B cell (primary cell): ENCODE measurements around the gene ACP3.

ENCODE experiments used
- EZH2 ChIP-seq: IDR thresholded peaks from 2 replicates; pipeline ENCODE4 v1.6.1; 2012; ENCODE audit warnings: borderline replicate concordance, low read depth, mild to moderate bottlenecking, moderate library complexity, low read length; ENCODE audit not compliant: insufficient read depth, poor library complexity, severe bottlenecking
- TF ChIP-seq, protein P1 (sequence below): fragments of 200-600 bp; IDR thresholded peaks from one replicate; pipeline ENCODE4 v1.8.0; 2022; ENCODE audit warnings: antibody characterized with exemption, mild to moderate bottlenecking

DNA sequence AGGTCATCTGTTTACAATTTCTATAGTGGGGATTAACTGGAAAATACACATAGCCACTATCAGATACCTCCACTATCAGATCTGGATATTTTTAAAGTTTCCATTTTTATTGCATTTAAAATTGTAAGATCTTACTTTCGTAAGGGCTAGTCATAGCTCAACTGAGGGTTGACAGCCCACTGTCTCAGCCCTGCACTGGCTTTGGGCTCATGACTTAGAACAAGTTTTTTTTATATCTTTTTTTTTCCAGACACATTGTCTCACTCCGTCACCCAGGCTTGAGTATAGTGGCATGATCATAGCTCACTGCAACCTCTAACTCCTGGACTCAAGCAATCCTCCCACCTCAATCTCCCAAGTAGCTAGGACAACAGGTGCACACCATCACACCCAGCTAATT, 51.3 kb downstream of the ACP3 start:
- TF ChIP-seq, protein P1, sequence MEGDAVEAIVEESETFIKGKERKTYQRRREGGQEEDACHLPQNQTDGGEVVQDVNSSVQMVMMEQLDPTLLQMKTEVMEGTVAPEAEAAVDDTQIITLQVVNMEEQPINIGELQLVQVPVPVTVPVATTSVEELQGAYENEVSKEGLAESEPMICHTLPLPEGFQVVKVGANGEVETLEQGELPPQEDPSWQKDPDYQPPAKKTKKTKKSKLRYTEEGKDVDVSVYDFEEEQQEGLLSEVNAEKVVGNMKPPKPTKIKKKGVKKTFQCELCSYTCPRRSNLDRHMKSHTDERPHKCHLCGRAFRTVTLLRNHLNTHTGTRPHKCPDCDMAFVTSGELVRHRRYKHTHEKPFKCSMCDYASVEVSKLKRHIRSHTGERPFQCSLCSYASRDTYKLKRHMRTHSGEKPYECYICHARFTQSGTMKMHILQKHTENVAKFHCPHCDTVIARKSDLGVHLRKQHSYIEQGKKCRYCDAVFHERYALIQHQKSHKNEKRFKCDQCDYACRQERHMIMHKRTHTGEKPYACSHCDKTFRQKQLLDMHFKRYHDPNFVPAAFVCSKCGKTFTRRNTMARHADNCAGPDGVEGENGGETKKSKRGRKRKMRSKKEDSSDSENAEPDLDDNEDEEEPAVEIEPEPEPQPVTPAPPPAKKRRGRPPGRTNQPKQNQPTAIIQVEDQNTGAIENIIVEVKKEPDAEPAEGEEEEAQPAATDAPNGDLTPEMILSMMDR: no peak
- no peak for TF ChIP-seq EZH2
